Ascending aorta (tissue), 2 donors: ENCODE measurements around the gene RPS6KA2. TPM values are rescaled to one million over a fixed set of nuclear protein-coding genes. Genes with fewer than 3 reads are reported as not detected.

Experiments used
- DNase-seq, 2 donors: peaks; one replicate each; pipeline ENCODE4 v3.0.0-alpha.2; 2019; ENCODE audit warnings: low spot score in 2 of 2
- H3K27ac ChIP-seq, 2 donors: fragments of 200-600 bp; sonication (generic); one replicate each; pipeline ENCODE4 v1.5.1; 2016 to 2017; ENCODE audit warnings: mild to moderate bottlenecking in 1 of 2
- H3K27me3 ChIP-seq: fragments of 200-600 bp; sonication (generic); one replicate; pipeline ENCODE4 v1.5.1; 2017
- H3K36me3 ChIP-seq, 2 donors: fragments of 200-600 bp; sonication (generic); one replicate each; pipeline ENCODE4 v1.5.1; 2016
- H3K4me1 ChIP-seq, 2 donors: fragments of 200-600 bp; sonication (generic); one replicate each; pipeline ENCODE4 v1.5.1; 2016 to 2017; ENCODE audit warnings: mild to moderate bottlenecking in 1 of 2
- H3K4me3 ChIP-seq, 2 donors: fragments of 200-600 bp; sonication (generic); one replicate each; pipeline ENCODE4 v1.5.1; 2016 to 2017; ENCODE audit warnings: mild to moderate bottlenecking in 1 of 2
- H3K9me3 ChIP-seq, 2 donors: fragments of 200-600 bp; sonication (generic); one replicate each; pipeline ENCODE4 v1.5.1; 2016
- intact Hi-C: fragments of 100-400 bp; cut with DNase I; formaldehyde crosslinking; loops from one replicate; pipeline ENCODE4 v1.15.1; 2023
- total RNA-seq: library from RNA; depleted of rRNA; stranded (reverse); fragments of >200 nt; gene quantifications from one replicate; pipeline ENCODE4 v1.1.0, GENCODE V29; 2016
- TF ChIP-seq, protein P1 (sequence below), 3 experiments: fragments of 200-600 bp in 2 of 3; fragments of 450-650 bp in 1 of 3; sonication (generic) in 2 of 3; IDR thresholded peaks; one replicate each; pipeline ENCODE4 v1.5.1; 2016 to 2019; ENCODE audit warnings: antibody characterized with exemption in 3 of 3, mild to moderate bottlenecking in 1 of 3, moderate library complexity in 1 of 3

Gene RPS6KA2
- total RNA-seq, 1 donor from 2014 or later, result 196 TPM

DNA sequence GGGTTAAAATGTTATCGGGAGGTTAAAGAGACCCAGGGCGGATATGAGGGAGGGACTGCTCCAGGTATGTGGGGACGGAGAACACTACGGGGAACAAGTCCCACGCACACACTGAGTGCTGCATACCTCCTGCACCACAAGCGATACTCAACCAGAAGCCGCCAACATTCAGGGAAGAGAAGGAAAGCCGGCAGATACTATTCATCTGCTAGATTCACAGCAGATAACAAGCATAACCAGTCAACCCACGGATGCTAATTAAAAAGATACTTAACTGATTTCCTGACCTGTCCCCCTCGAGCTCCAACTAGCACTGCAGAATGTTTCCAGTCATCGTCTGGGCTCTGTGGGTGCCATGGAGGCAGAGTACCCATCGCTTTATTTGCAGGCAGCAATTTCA, 45.1 kb upstream of the RPS6KA2 start:
- no peak for DNase-seq
- TF ChIP-seq, protein P1, sequence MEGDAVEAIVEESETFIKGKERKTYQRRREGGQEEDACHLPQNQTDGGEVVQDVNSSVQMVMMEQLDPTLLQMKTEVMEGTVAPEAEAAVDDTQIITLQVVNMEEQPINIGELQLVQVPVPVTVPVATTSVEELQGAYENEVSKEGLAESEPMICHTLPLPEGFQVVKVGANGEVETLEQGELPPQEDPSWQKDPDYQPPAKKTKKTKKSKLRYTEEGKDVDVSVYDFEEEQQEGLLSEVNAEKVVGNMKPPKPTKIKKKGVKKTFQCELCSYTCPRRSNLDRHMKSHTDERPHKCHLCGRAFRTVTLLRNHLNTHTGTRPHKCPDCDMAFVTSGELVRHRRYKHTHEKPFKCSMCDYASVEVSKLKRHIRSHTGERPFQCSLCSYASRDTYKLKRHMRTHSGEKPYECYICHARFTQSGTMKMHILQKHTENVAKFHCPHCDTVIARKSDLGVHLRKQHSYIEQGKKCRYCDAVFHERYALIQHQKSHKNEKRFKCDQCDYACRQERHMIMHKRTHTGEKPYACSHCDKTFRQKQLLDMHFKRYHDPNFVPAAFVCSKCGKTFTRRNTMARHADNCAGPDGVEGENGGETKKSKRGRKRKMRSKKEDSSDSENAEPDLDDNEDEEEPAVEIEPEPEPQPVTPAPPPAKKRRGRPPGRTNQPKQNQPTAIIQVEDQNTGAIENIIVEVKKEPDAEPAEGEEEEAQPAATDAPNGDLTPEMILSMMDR (IDR thresholded peaks at IDR 0.05), result no peak
- no peaks in the 10 kb centered on the region for H3K27me3 ChIP-seq
- H3K36me3 ChIP-seq, result no peaks in the 10 kb centered on the region
- H3K4me3 ChIP-seq, result no peak overlapping the region
- H3K27ac ChIP-seq, result no peak overlapping the region
- intact Hi-C loops, result no loop called here
- peaks cover 3 to 9% of the 10 kb centered on the region in 2 donors for H3K4me1 ChIP-seq
- H3K9me3 ChIP-seq, result no peaks in the 10 kb centered on the region

- H3K27ac ChIP-seq, result no peak overlapping the region
- no peak overlapping the region for H3K4me3 ChIP-seq
- H3K4me1 ChIP-seq, result peaks cover 3 to 9% of the 10 kb centered on the region in 2 donors
- intact Hi-C loops, result no loop called here
- TF ChIP-seq, protein P1 (IDR thresholded peaks at IDR 0.05), result no peak
- no peak for DNase-seq
- no peaks in the 10 kb centered on the region for H3K9me3 ChIP-seq
- no peaks in the 10 kb centered on the region for H3K36me3 ChIP-seq
- H3K27me3 ChIP-seq, result no peaks in the 10 kb centered on the region
Observed at GRCh38 chr6:166671434-166672081, 44.5 kb upstream of the RPS6KA2 start.

DNA sequence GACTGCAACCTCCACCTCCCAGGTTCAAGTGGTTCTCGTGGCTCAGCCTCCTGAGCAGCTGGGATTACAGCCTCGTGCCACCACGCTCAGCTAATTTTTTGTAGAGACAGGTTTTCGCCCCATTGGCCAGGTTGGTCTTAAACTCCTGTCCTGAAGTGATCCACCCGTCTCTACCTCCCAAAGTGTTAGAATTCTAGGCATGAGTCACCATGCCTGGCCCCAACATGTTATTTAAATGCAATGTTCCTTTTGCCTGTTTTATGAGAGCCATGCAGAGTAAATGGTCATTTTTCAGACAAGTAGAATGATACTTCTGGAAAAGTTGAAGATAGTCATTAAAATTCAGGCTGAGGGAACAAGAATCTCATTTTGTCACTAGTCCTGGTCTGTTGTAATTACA, 43.8 kb upstream of the RPS6KA2 start:
- intact Hi-C loops, result no loop called here
- Histone ChIP-seq H3K9me3 (no peaks in the 10 kb centered on the region), H3K36me3 (no peaks in the 10 kb centered on the region), H3K4me3 (no peak overlapping the region), H3K4me1 (peaks cover 3 to 9% of the 10 kb centered on the region in 2 donors), H3K27me3 (no peaks in the 10 kb centered on the region), H3K27ac (no peak overlapping the region)
- DNase-seq, result no peak
- TF ChIP-seq, protein P1 (IDR thresholded peaks at IDR 0.05), result no peak

- Histone ChIP-seq H3K27ac (no peak overlapping the region), H3K27me3 (no peaks in the 10 kb centered on the region), H3K4me3 (no peak overlapping the region), H3K4me1 (peaks cover 3 to 9% of the 10 kb centered on the region in 2 donors), H3K9me3 (no peaks in the 10 kb centered on the region), H3K36me3 (no peaks in the 10 kb centered on the region)
- no peak for DNase-seq
- intact Hi-C loops, result no loop called here
- TF ChIP-seq, protein P1 (IDR thresholded peaks at IDR 0.05), result no peak
Observed at GRCh38 chr6:166670013-166670412, 43.0 kb upstream of the RPS6KA2 start.

DNA sequence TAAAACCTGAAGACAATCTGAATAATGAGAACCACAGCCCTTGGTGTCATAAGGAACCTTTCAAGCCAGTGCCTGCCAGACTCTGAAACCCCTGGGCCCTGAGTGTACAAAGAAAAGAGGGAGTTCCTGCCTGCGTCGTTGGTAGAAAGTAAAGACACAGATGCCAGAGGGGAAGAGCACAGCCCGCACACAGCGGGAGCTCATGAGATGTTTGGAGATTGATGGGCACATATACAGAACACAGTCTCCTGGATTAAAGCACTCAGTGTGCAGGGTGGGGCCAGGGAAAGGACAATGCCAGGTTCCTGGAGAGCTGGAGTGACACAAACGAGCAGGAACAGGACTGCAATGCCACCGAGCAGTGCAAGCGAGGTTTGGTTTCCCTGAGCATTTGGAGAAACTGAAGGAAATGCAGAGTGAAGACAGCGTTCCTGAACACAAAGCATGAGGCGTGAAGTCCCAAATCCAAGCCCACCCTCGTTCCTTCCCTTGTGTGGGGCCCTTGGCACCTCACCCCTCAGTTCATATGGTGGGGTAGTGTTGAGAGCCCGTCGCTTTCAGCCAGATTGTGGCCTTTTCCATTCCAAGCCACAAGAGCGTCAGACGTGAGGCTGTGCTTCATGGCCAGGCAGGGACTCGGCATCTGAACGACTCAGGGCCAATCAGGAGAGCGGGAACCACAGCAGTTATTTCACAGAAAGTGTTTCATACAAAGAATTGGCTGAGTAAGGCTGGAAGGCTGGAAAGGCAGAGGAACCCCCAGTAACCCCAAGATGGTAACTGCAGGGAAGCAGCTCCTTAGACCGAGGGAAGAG, 41.0 kb upstream of the RPS6KA2 start:
- TF ChIP-seq, protein P1 (IDR thresholded peaks at IDR 0.05), result no peak
- Histone ChIP-seq H3K4me3 (no peak overlapping the region), H3K27me3 (no peaks in the 10 kb centered on the region), H3K36me3 (no peaks in the 10 kb centered on the region), H3K27ac (no peak overlapping the region), H3K4me1 (peaks cover 0 to 3% of the 10 kb centered on the region in 2 donors), H3K9me3 (no peaks in the 10 kb centered on the region)
- DNase-seq, result no peak
- intact Hi-C loops, result no loop called here
